PC-3 (cell line): ENCODE data around the gene SCN5A.

Experiments used
- CTCF ChIP-seq: fragments of 300-600 bp; sonication (generic); conservative IDR thresholded peaks from 2 replicates; pipeline ENCODE4 v1.5.1; 2017; ENCODE audit warnings: antibody characterized with exemption, low read depth, mild to moderate bottlenecking, low read length
- EZH2 ChIP-seq: fragments of 300-600 bp; sonication (generic); IDR thresholded peaks from one replicate; pipeline ENCODE4 v1.6.1; 2017; ENCODE audit warnings: antibody characterized with exemption, mild to moderate bottlenecking, low read length; ENCODE audit not compliant: unreplicated experiment

GRCh38 chr3:38515367-38515766 is 134.1 kb downstream of the SCN5A start:
- no peak for TF ChIP-seq EZH2
- TF ChIP-seq CTCF, result no peak
